HEK293 (cell line): ENCODE results near the gene SYCP2.

Source experiments
- PRDM2 ChIP-seq: fragments of 450-650 bp; formaldehyde crosslinking; IDR thresholded peaks from 2 replicates; pipeline ENCODE4 v1.5.1; 2016; ENCODE audit warnings: missing biosample characterization, missing genetic modification characterization, borderline replicate concordance
- REST ChIP-seq: fragments of 450-650 bp; formaldehyde crosslinking; IDR thresholded peaks from 2 replicates; pipeline ENCODE4 v1.5.1; 2016; ENCODE audit warnings: missing biosample characterization, missing genetic modification characterization
- ZBTB20 ChIP-seq: fragments of 450-650 bp; formaldehyde crosslinking; IDR thresholded peaks from 2 replicates; pipeline ENCODE4 v1.5.1; 2016; ENCODE audit warnings: missing biosample characterization, missing genetic modification characterization
- ZNF121 ChIP-seq: fragments of 450-650 bp; formaldehyde crosslinking; IDR thresholded peaks from 2 replicates; pipeline ENCODE4 v1.5.1; 2016; ENCODE audit warnings: missing biosample characterization, missing genetic modification characterization
- ZNF174 ChIP-seq: fragments of 450-650 bp; formaldehyde crosslinking; IDR thresholded peaks from 2 replicates; pipeline ENCODE4 v1.5.0; 2017; ENCODE audit warnings: missing biosample characterization, mild to moderate bottlenecking, missing genetic modification characterization
- ZNF239 ChIP-seq: fragments of 450-650 bp; formaldehyde crosslinking; IDR thresholded peaks from 2 replicates; pipeline ENCODE4 v1.5.1; 2016; ENCODE audit warnings: missing biosample characterization, missing genetic modification characterization
- ZNF558 ChIP-seq: fragments of 450-650 bp; formaldehyde crosslinking; IDR thresholded peaks from 2 replicates; pipeline ENCODE4 v1.5.1; 2016; ENCODE audit warnings: missing biosample characterization, missing genetic modification characterization
- ZNF571 ChIP-seq: fragments of 450-650 bp; formaldehyde crosslinking; IDR thresholded peaks from 2 replicates; pipeline ENCODE4 v1.5.0; 2017; ENCODE audit warnings: missing biosample characterization, missing genetic modification characterization
- ZNF585B ChIP-seq: fragments of 450-650 bp; formaldehyde crosslinking; IDR thresholded peaks from 2 replicates; pipeline ENCODE4 v1.5.1; 2016; ENCODE audit warnings: missing biosample characterization, missing genetic modification characterization
- ZNF596 ChIP-seq: fragments of 450-650 bp; IDR thresholded peaks from 2 replicates; pipeline ENCODE4 v1.5.0; 2018; ENCODE audit warnings: missing biosample characterization, mild to moderate bottlenecking, missing genetic modification characterization, moderate library complexity
- ZNF626 ChIP-seq: fragments of 450-650 bp; sonication (Bioruptor Pico); formaldehyde crosslinking; IDR thresholded peaks from 2 replicates; pipeline ENCODE4 v1.5.1; 2018; ENCODE audit warnings: missing biosample characterization, missing genetic modification characterization, inconsistent platforms
- ZSCAN5A ChIP-seq: fragments of 450-650 bp; formaldehyde crosslinking; IDR thresholded peaks from 2 replicates; pipeline ENCODE4 v1.5.1; 2016; ENCODE audit warnings: missing biosample characterization, missing genetic modification characterization
- ZXDB ChIP-seq: fragments of 450-650 bp; formaldehyde crosslinking; IDR thresholded peaks from 2 replicates; pipeline ENCODE4 v1.5.1; 2016; ENCODE audit warnings: missing biosample characterization, missing genetic modification characterization
- TF ChIP-seq, protein P1 (sequence below): fragments of 450-650 bp; IDR thresholded peaks from 2 replicates; pipeline ENCODE4 v1.5.1; 2018; ENCODE audit warnings: missing biosample characterization, mild to moderate bottlenecking, missing genetic modification characterization
- TF ChIP-seq, protein P2 (sequence below): fragments of 450-650 bp; formaldehyde crosslinking; IDR thresholded peaks from 2 replicates; pipeline ENCODE4 v1.5.1; 2016; ENCODE audit warnings: missing biosample characterization, missing genetic modification characterization
- TF ChIP-seq, protein P3 (sequence below): fragments of 450-650 bp; formaldehyde crosslinking; IDR thresholded peaks from 2 replicates; pipeline ENCODE4 v1.5.1; 2017; ENCODE audit warnings: missing biosample characterization, missing genetic modification characterization

The SYCP2 gene

GRCh38 chr20:59908855-59909254, 24.6 kb downstream of the SYCP2 start (continued):
- TF ChIP-seq, protein P1, sequence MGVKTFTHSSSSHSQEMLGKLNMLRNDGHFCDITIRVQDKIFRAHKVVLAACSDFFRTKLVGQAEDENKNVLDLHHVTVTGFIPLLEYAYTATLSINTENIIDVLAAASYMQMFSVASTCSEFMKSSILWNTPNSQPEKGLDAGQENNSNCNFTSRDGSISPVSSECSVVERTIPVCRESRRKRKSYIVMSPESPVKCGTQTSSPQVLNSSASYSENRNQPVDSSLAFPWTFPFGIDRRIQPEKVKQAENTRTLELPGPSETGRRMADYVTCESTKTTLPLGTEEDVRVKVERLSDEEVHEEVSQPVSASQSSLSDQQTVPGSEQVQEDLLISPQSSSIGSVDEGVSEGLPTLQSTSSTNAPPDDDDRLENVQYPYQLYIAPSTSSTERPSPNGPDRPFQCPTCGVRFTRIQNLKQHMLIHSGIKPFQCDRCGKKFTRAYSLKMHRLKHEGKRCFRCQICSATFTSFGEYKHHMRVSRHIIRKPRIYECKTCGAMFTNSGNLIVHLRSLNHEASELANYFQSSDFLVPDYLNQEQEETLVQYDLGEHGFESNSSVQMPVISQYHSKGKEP (tag by site-specific recombination) = no peak
- TF ChIP-seq ZNF558 (tag by site-specific recombination) = no peak
- no peak for TF ChIP-seq ZNF596 (tag by site-specific recombination)
- TF ChIP-seq, protein P2, sequence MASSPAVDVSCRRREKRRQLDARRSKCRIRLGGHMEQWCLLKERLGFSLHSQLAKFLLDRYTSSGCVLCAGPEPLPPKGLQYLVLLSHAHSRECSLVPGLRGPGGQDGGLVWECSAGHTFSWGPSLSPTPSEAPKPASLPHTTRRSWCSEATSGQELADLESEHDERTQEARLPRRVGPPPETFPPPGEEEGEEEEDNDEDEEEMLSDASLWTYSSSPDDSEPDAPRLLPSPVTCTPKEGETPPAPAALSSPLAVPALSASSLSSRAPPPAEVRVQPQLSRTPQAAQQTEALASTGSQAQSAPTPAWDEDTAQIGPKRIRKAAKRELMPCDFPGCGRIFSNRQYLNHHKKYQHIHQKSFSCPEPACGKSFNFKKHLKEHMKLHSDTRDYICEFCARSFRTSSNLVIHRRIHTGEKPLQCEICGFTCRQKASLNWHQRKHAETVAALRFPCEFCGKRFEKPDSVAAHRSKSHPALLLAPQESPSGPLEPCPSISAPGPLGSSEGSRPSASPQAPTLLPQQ (tag by site-specific recombination) = no peak
- no peak for TF ChIP-seq ZNF121 (tag by site-specific recombination)
- TF ChIP-seq PRDM2 (tag by site-specific recombination) = no peak
- TF ChIP-seq, protein P3, sequence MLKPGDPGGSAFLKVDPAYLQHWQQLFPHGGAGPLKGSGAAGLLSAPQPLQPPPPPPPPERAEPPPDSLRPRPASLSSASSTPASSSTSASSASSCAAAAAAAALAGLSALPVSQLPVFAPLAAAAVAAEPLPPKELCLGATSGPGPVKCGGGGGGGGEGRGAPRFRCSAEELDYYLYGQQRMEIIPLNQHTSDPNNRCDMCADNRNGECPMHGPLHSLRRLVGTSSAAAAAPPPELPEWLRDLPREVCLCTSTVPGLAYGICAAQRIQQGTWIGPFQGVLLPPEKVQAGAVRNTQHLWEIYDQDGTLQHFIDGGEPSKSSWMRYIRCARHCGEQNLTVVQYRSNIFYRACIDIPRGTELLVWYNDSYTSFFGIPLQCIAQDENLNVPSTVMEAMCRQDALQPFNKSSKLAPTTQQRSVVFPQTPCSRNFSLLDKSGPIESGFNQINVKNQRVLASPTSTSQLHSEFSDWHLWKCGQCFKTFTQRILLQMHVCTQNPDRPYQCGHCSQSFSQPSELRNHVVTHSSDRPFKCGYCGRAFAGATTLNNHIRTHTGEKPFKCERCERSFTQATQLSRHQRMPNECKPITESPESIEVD (tag by site-specific recombination) = peak; percentile 52; the same call in 1 of the 2 replicates
- no peak for TF ChIP-seq REST (tag by site-specific recombination)
- TF ChIP-seq ZNF585B (tag by site-specific recombination) = no peak
- TF ChIP-seq ZXDB (tag by site-specific recombination) = no peak
- no peak for TF ChIP-seq ZSCAN5A (tag by site-specific recombination)
- no peak for TF ChIP-seq ZNF571
- no peak for TF ChIP-seq ZNF174 (tag by site-specific recombination)
- TF ChIP-seq ZNF239 (tag by site-specific recombination) = no peak
- no peak for TF ChIP-seq ZNF626 (tag by site-specific recombination)
- no peak for TF ChIP-seq ZBTB20
